ENCODE results near the gene DFFA.

DNA sequence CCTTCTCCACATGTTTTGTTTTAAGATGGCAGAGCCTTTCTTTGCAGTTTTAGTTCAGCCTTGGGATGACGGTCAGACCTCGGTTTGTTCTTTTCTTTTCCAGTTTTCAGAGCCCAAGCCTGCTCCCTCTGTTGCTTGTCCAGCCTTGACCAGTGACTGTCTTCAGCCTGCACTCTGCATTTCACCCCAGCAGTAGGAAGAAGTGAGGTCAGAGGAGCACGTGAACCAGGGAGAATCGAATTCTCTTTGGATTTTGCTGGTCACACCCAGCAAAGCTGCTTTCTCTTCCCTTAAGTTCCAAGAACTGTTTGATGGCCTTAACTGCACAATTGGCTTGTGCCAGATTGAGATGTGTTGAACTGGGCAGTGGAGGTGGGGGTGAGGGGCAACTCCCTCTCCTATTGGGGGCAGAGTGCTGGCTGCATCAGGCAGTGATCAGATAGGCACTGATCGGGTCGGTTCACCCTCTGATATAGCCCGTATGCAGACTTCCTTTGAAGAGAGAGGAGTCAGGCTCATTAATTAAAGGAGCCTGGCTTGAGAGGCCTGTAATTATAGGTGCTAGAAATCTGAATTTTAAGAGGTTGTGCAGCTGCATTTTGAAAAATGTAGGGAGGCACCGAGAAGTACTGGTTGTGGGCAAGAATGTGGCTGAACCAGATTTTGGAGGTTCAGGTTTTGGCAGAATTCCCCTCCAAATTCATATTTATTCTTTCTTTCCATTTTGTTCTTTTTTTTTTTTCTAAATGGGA is 44.8 kb upstream of the DFFA start:
- TF ChIP-seq EP300 (IDR thresholded peaks at IDR 0.05; ENCODE audit: low read depth), result no peak
- TF ChIP-seq POLR2A (IDR thresholded peaks at IDR 0.05), result no peak
- TF ChIP-seq, protein P1, sequence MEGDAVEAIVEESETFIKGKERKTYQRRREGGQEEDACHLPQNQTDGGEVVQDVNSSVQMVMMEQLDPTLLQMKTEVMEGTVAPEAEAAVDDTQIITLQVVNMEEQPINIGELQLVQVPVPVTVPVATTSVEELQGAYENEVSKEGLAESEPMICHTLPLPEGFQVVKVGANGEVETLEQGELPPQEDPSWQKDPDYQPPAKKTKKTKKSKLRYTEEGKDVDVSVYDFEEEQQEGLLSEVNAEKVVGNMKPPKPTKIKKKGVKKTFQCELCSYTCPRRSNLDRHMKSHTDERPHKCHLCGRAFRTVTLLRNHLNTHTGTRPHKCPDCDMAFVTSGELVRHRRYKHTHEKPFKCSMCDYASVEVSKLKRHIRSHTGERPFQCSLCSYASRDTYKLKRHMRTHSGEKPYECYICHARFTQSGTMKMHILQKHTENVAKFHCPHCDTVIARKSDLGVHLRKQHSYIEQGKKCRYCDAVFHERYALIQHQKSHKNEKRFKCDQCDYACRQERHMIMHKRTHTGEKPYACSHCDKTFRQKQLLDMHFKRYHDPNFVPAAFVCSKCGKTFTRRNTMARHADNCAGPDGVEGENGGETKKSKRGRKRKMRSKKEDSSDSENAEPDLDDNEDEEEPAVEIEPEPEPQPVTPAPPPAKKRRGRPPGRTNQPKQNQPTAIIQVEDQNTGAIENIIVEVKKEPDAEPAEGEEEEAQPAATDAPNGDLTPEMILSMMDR (IDR thresholded peaks at IDR 0.05), result no peak
- TF ChIP-seq POLR2AphosphoS5 (IDR thresholded peaks at IDR 0.05), result no peak
